Germinal center (tissue), 1 donor: ENCODE data around the gene PI4KB.
A peak's percentile ranks its signal among the peaks of the same experiment; 100 is the strongest.
"Not testable (repeated sequence)": the region's sequence is repeated elsewhere in the genome, so short reads cannot be mapped to it uniquely, and the experiment has no call there.

ENCODE experiments used
- DNase-seq: peaks from one replicate; pipeline ENCODE4 v3.0.0; 2012; ENCODE audit warnings: mixed read lengths, low spot score

The PI4KB gene

GRCh38 chr1:151327223-151327902 lies at the start of gene PI4KB:
Gene PI4KB (minus strand): TSS chr1:151327416. CDS start chr1:151316481, 10,935 bp downstream.
- peak; percentile 97 for DNase-seq

- DNase-seq = no peak
Measured at GRCh38 chr1:151373196-151373595, 46.0 kb upstream of the PI4KB start.

- no peak for DNase-seq
Measured at GRCh38 chr1:151372058-151372934, 45.1 kb upstream of the PI4KB start, which contains the start of gene SELENBP1. Gene SELENBP1 (minus strand): TSS chr1:151372705. CDS start chr1:151372641, 64 bp downstream.

GRCh38 chr1:151371370-151372057 lies 44.3 kb upstream of the PI4KB start:
- DNase-seq = no peak

- no peak for DNase-seq
Measured at GRCh38 chr1:151370211-151370911, 43.1 kb upstream of the PI4KB start.

GRCh38 chr1:151369621-151370048 lies 42.4 kb upstream of the PI4KB start:
- no peak for DNase-seq

- DNase-seq = no peak
Measured at GRCh38 chr1:151369302-151369610, 42.0 kb upstream of the PI4KB start.

GRCh38 chr1:151368393-151369301 lies 41.4 kb upstream of the PI4KB start:
- DNase-seq = no peak

GRCh38 chr1:151367658-151368392 lies 40.6 kb upstream of the PI4KB start:
- DNase-seq = no peak

GRCh38 chr1:151364996-151365395 lies 37.8 kb upstream of the PI4KB start:
- no peak for DNase-seq

- DNase-seq = no peak
Measured at GRCh38 chr1:151362308-151363155, 35.3 kb upstream of the PI4KB start.

- DNase-seq = no peak
Measured at GRCh38 chr1:151361883-151362282, 34.7 kb upstream of the PI4KB start.

- no peak for DNase-seq
Measured at GRCh38 chr1:151356696-151357095, 29.5 kb upstream of the PI4KB start.

GRCh38 chr1:151352021-151352718 lies 25.0 kb upstream of the PI4KB start:
- no peak for DNase-seq

GRCh38 chr1:151350323-151350722 lies 23.1 kb upstream of the PI4KB start:
- not testable (repeated sequence) for DNase-seq

GRCh38 chr1:151347523-151348246 lies 20.5 kb upstream of the PI4KB start:
- DNase-seq = no peak

- peak; percentile 97 for DNase-seq
Measured at GRCh38 chr1:151346769-151347522, 19.7 kb upstream of the PI4KB start, which contains the start of gene RFX5. Gene RFX5 (minus strand): TSS chr1:151347252. CDS start chr1:151346320, 932 bp downstream.
